H9 (cell line): ENCODE data around the gene KMT2D. TPM values are rescaled to one million over a fixed set of nuclear protein-coding genes. Genes with fewer than 3 reads are reported as not detected.
A peak's percentile ranks its signal among the peaks of the same experiment; 100 is the strongest.

ENCODE experiments used
- DNase-seq: peaks from one replicate; pipeline ENCODE4 v3.0.0-alpha.2; 2017
- H2AFZ ChIP-seq: one replicate; pipeline ENCODE4 v1.6.1; 2013; ENCODE audit warnings: mild to moderate bottlenecking, low read length, control low read depth, moderate library complexity
- H2AK5ac ChIP-seq: 2 replicates; pipeline ENCODE4 v1.6.1; 2013; ENCODE audit warnings: low read length, control low read depth, mixed read lengths; ENCODE audit not compliant: insufficient read length
- H2BK120ac ChIP-seq: one replicate; pipeline ENCODE4 v1.6.1; 2013; ENCODE audit warnings: low read depth, mild to moderate bottlenecking, low read length, control low read depth, inconsistent platforms; ENCODE audit not compliant: poor library complexity, severe bottlenecking
- H2BK12ac ChIP-seq: 2 replicates; pipeline ENCODE4 v1.6.1; 2013; ENCODE audit warnings: low read length, control low read depth, mixed read lengths, low read depth; ENCODE audit not compliant: insufficient read length
- H2BK15ac ChIP-seq: 2 replicates; pipeline ENCODE4 v1.6.1; 2013; ENCODE audit warnings: low read depth, low read length, control low read depth
- H2BK20ac ChIP-seq: one replicate; pipeline ENCODE4 v1.6.1; 2013; ENCODE audit warnings: low read depth, mild to moderate bottlenecking, low read length, control low read depth, inconsistent platforms; ENCODE audit not compliant: poor library complexity, severe bottlenecking
- H2BK5ac ChIP-seq: 2 replicates; pipeline ENCODE4 v1.6.1; 2013; ENCODE audit warnings: low read length, control low read depth, mixed read lengths; ENCODE audit not compliant: insufficient read length
- H3K14ac ChIP-seq: 2 replicates; pipeline ENCODE4 v1.6.1; 2013; ENCODE audit warnings: low read length, control low read depth; ENCODE audit not compliant: insufficient read depth
- H3K18ac ChIP-seq: 2 replicates; pipeline ENCODE4 v1.6.1; 2013; ENCODE audit warnings: low read depth, mild to moderate bottlenecking, mixed read lengths, low read length, control low read depth; ENCODE audit not compliant: insufficient read length
- H3K23ac ChIP-seq: 2 replicates; pipeline ENCODE4 v1.6.1; 2013; ENCODE audit warnings: low read length, control low read depth, mixed read lengths, low read depth; ENCODE audit not compliant: insufficient read length
- H3K23me2 ChIP-seq: 2 replicates; pipeline ENCODE4 v1.6.1; 2013; ENCODE audit warnings: low read depth, mild to moderate bottlenecking, mixed read lengths, low read length, control low read depth; ENCODE audit not compliant: insufficient read length, poor library complexity, severe bottlenecking
- H3K27ac ChIP-seq: 2 replicates; pipeline ENCODE4 v1.5.1; 2013; ENCODE audit warnings: low read length, control low read depth, mixed read lengths, low read depth; ENCODE audit not compliant: insufficient read length
- H3K27me3 ChIP-seq: 2 replicates; pipeline ENCODE4 v1.6.1; 2013; ENCODE audit warnings: low read length, control low read depth, inconsistent platforms; ENCODE audit not compliant: insufficient read depth
- H3K4ac ChIP-seq: 2 replicates; pipeline ENCODE4 v1.6.1; 2013; ENCODE audit warnings: low read depth, mild to moderate bottlenecking, control low read depth, inconsistent platforms, low read length, moderate library complexity
- H3K4me1 ChIP-seq: 2 replicates; pipeline ENCODE4 v1.6.1; 2013; ENCODE audit warnings: low read length, control low read depth, inconsistent platforms; ENCODE audit not compliant: insufficient read depth
- H3K4me2 ChIP-seq: 2 replicates; pipeline ENCODE4 v1.6.1; 2013; ENCODE audit warnings: low read length, control low read depth, mixed read lengths; ENCODE audit not compliant: insufficient read length, insufficient read depth
- H3K56ac ChIP-seq: 2 replicates; pipeline ENCODE4 v1.6.1; 2013; ENCODE audit warnings: low read depth, mild to moderate bottlenecking, mixed read lengths, low read length, control low read depth; ENCODE audit not compliant: insufficient read length
- H3K79me1 ChIP-seq: 2 replicates; pipeline ENCODE4 v1.6.1; 2013; ENCODE audit warnings: low read depth, mild to moderate bottlenecking, moderate library complexity, low read length, control low read depth, inconsistent platforms; ENCODE audit not compliant: insufficient read depth, poor library complexity, severe bottlenecking
- H3K79me2 ChIP-seq: 2 replicates; pipeline ENCODE4 v1.6.1; 2013; ENCODE audit warnings: low read length, control low read depth, inconsistent platforms; ENCODE audit not compliant: insufficient read depth
- H3K9ac ChIP-seq: 2 replicates; pipeline ENCODE4 v1.6.1; 2013; ENCODE audit warnings: low read length, control low read depth, mixed read lengths; ENCODE audit not compliant: insufficient read length; ENCODE audit errors: extremely low read depth
- H3K9me3 ChIP-seq: one replicate; pipeline ENCODE4 v1.6.1; 2013; ENCODE audit warnings: low read depth, low read length, inconsistent platforms; ENCODE audit not compliant: control insufficient read depth
- H3T11ph ChIP-seq: one replicate; pipeline ENCODE4 v1.6.1; 2013; ENCODE audit warnings: mild to moderate bottlenecking, low read length, control low read depth, inconsistent platforms
- H4K20me1 ChIP-seq: one replicate; pipeline ENCODE4 v1.6.1; 2013; ENCODE audit not compliant: control insufficient read depth, insufficient read length, insufficient read depth
- H4K5ac ChIP-seq: 2 replicates; pipeline ENCODE4 v1.6.1; 2013; ENCODE audit warnings: low read depth, mild to moderate bottlenecking, mixed read lengths, low read length, control low read depth; ENCODE audit not compliant: insufficient read length
- H4K8ac ChIP-seq: replicated peaks from 2 replicates; pipeline ENCODE4 v1.6.1; 2013; ENCODE audit warnings: low read length, control low read depth, mixed read lengths, low read depth; ENCODE audit not compliant: insufficient read length
- H4K91ac ChIP-seq: 2 replicates; pipeline ENCODE4 v1.6.1; 2013; ENCODE audit warnings: low read depth, mild to moderate bottlenecking, moderate library complexity, mixed read lengths, low read length, control low read depth; ENCODE audit not compliant: insufficient read length
- H3K27ac Mint-ChIP-seq, 3 experiments: 2 replicates in 2 of 3; 3 replicates in 1 of 3; pipeline ENCODE4 v1.8.0; 2020 to 2021; ENCODE audit warnings: mixed read lengths in 3 of 3, mild to moderate bottlenecking in 1 of 3, moderate library complexity in 1 of 3
- H3K27me3 Mint-ChIP-seq: 2 replicates; pipeline ENCODE4 v1.8.0; 2021; ENCODE audit warnings: low read depth, mild to moderate bottlenecking, moderate library complexity, mixed read lengths
- H3K36me3 Mint-ChIP-seq, 3 experiments: 2 replicates in 2 of 3; 3 replicates in 1 of 3; pipeline ENCODE4 v1.8.0; 2020 to 2021; ENCODE audit warnings: low read depth in 3 of 3, mixed read lengths in 3 of 3; ENCODE audit not compliant: insufficient read depth in 1 of 3
- H3K4me1 Mint-ChIP-seq, 2 experiments: 2 replicates each; pipeline ENCODE4 v1.8.0; 2020; ENCODE audit warnings: mixed read lengths in 2 of 2
- H3K4me3 Mint-ChIP-seq, 2 experiments: 2 replicates in 1 of 2; 3 replicates in 1 of 2; pipeline ENCODE4 v1.8.0; 2020 to 2021; ENCODE audit warnings: mild to moderate bottlenecking in 2 of 2, mixed read lengths in 2 of 2, moderate library complexity in 1 of 2
- H3K9me3 Mint-ChIP-seq, 2 experiments: 2 replicates in 1 of 2; 3 replicates in 1 of 2; pipeline ENCODE4 v1.8.0; 2020; ENCODE audit warnings: mild to moderate bottlenecking in 2 of 2, mixed read lengths in 2 of 2, moderate library complexity in 1 of 2
- CTCF ChIP-seq: fragments of 200-600 bp; sonication (generic); conservative IDR thresholded peaks from 3 replicates; pipeline ENCODE4 v1.8.0; 2021; ENCODE audit warnings: antibody characterized with exemption, mild to moderate bottlenecking
- WGBS: extraction: QIAGEN DNeasy Blood & Tissue Kit; methylation state at CpG from one replicate; pipeline ENCODE4 v1.1.7; 2013; ENCODE audit warnings: missing lambda C conversion rate, low lambda C conversion rate, mixed read lengths; ENCODE audit not compliant: insufficient read length; ENCODE audit errors: extremely low coverage; 5-methylcytosine and 5-hydroxymethylcytosine counted together
- total RNA-seq: library from RNA; stranded (reverse); gene quantifications from 2 replicates; pipeline ENCODE4 v1.2.1, GENCODE V29; 2021

KMT2D gene
- total RNA-seq, 1 experiment from 2014 or later, result 93.7 TPM

- no peak overlapping the region for H4K91ac ChIP-seq
- H4K5ac ChIP-seq, result no peak overlapping the region
- no peak for DNase-seq
- H3K18ac ChIP-seq, result no peak overlapping the region
- H2AFZ ChIP-seq, result no peak overlapping the region
- Mint-ChIP-seq H3K4me3 (no peak overlapping the region), H3K4me1 (peaks cover 13 to 15% of the 10 kb centered on the region in 2 experiments), H3K27ac (0 out of 7 replicates have a peak overlapping the region, but pooled peaks of 1 of the 3 experiments have one; percentile 69), H3K27me3 (no peaks in the 10 kb centered on the region), H3K9me3 (no peaks in the 10 kb centered on the region), H3K36me3 (peaks cover 77 to 95% (median 94%) of the 10 kb centered on the region in 3 experiments)
- no peak overlapping the region for H3K27ac ChIP-seq
- no peaks in the 10 kb centered on the region for H3K9me3 ChIP-seq
- H3K14ac ChIP-seq, result no peak overlapping the region
- peaks cover 14% of the 10 kb centered on the region for H3K79me1 ChIP-seq
- H3K4ac ChIP-seq, result no peak overlapping the region
- H3K23ac ChIP-seq, result no peak overlapping the region
- no peak overlapping the region for H3K9ac ChIP-seq
- H2BK15ac ChIP-seq, result no peak overlapping the region
- no peak overlapping the region for H3K4me2 ChIP-seq
- peaks cover 4% of the 10 kb centered on the region; the same call in 1 of the 2 replicates for H3K4me1 ChIP-seq
- no peak for TF ChIP-seq CTCF
- WGBS, result no CpG with 5 or more reads among the region's 18 CpGs
- H2AK5ac ChIP-seq, result no peak overlapping the region
- H4K8ac ChIP-seq, result no peak overlapping the region
- no peaks in the 10 kb centered on the region for H3K27me3 ChIP-seq
- H3K56ac ChIP-seq, result no peak overlapping the region
- H2BK20ac ChIP-seq, result no peak overlapping the region
- no peak overlapping the region for H2BK120ac ChIP-seq
- H2BK5ac ChIP-seq, result no peak overlapping the region
- no peak overlapping the region for H2BK12ac ChIP-seq
- no peaks in the 10 kb centered on the region for H4K20me1 ChIP-seq
- H3K79me2 ChIP-seq, result peaks cover 15% of the 10 kb centered on the region; the same call in 1 of the 2 replicates
- no peaks in the 10 kb centered on the region for H3K23me2 ChIP-seq
- no peak overlapping the region for H3T11ph ChIP-seq
These were observed 9.2 kb downstream of the KMT2D start for GRCh38 chr12:49051373-49051764.
